HUDEP-2 (cell line): ENCODE measurements around the gene AKR1C3.
"Not testable (repeated sequence)": the region's sequence is repeated elsewhere in the genome, so short reads cannot be mapped to it uniquely, and the experiment has no call there.

Experiments used
- DNase-seq, 76 experiments: peaks; one replicate each; lab custom pipeline; 2025; ENCODE audit not compliant: unreplicated experiment in 76 of 76; lab: John Stamatoyannopoulos, UW

The AKR1C3 gene

DNA sequence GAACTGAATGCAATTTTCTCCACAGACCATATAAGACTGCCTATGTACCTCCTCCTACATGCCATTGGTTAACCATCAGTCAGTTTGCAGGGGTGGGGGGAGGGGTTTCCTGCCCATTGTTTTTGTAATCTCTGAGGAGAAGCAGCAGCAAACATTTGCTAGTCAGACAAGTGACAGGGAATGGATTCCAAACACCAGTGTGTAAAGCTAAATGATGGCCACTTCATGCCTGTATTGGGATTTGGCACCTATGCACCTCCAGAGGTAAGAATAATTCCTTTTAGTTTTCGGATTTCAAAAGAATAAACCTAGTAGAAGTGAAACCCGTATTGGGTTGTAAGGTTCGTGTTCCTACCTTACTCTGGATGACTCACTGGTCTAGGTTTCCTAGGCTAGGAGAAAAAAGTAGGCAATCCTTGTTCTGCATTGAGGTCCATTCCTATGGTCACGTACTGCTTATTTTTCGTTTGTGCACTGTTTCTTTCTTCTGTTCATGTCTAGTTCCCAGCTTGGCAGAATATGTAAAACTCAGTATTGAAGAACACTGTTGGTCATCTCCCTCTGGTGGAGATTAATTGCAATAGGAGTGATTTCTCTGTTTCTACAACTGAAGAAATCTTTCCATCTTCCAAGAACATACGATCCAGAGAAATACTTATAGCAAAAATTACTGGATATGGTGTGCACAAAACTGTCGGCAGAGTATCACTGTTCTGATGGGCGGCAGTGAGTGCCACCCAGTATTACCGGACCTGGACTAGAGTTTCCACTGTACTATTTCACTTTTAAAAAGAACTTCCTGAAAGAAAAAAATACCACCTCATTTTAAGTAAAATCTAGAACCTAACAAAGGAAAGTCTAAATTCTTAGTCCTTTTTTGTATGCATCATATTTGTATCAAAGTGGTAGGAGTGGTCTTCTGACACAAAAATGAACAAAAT, at the start of gene AKR1C3:
Gene AKR1C3, plus strand, starts transcription at position 150 of the 941 bp plus-strand sequence. Its CDS starts 31 bp downstream, at position 181.
- peak in 20 of 76 experiments; percentile 3 to 59 (median 12) for DNase-seq

DNA sequence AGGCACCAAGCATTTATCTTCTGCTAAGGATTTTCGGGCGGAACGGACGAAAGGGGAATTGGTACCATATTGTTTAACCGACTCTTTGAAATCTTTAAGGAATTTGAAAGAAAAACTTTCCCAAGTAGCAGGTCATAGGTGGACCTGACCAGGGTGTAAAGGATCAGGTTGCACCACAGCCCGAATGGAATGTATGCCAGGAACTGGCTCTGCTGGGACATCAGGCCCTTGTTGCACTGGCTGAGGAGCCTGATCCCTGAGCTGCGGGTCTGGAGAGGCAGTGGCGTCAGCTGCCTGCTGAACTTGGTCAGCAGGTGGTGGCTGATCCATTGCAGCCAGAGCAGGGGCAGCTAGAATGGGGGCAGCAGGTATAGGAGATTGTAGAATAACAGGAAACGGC, 49.1 kb upstream of the AKR1C3 start:
- no peak for DNase-seq

DNA sequence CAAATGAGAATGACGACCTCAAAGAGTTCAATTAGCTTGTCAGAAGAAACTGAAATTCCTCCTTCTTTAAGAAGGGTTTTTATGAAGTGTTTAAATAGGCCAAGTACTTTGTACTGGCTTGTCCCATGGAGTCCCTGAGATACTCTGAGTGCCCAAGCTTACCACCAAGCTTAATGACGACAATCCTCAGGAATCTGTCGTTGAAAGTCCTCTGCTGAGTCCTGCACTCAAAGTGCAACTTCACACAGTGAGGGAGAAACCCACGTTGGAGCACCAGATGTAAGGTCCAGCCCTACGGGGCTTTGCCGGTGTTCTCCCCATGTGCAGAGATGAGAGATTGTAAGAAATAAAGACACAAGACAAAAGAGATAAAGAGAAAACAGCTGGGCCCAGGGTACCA, 47.8 kb upstream of the AKR1C3 start:
- no peak for DNase-seq

DNA sequence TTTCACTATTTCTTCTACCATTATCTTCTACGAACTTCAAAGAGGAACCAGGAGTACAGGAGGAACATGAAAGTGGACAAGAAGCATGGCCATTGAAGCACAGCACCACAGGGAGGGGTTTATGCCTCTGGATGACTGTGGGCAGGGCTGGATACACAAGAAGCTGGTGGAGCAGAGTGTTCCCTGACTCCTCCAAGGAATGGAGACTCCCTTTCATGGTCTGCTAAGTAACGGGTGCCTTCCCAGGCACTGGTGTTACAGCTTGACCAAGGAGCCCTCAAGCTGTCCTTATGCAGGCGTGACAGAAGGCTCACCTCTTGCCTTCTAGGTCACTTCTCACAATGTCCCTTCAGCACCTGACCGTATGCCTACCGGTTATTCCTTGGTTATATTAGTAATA, 47.2 kb upstream of the AKR1C3 start:
- DNase-seq, result not testable (repeated sequence)

DNA sequence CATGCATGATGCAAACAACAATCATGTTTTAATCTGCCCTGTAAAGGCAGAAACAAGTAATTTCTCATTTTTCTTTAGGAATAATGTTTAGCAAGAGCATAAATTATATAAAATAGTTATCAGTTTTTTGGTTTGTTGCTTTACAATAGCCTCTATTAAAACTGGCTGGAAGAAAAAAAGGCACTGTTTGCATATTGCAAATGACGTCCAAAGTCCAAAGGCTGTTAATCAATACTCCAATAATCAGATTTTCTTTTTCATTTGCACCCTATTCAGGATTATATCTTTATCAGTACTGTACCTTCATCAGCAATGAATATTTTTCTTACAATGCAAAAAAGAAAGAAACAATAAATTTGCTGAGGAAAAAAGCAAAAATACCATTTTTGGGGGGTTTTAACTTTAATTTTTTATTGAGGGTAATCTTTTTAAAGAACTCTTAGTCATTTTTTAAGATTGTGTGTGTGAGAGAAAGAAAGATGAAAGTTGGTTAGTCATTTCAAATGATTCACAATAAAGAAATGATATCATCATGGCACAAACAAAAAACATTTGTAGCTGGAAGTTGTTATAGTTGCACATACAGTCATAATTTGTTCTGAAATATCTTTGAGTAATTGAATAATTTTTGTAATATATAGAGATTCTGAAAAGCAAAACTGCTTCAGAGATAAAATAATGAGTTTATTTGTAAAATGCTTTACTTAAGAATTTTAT, 46.1 kb upstream of the AKR1C3 start:
- no peak for DNase-seq

DNA sequence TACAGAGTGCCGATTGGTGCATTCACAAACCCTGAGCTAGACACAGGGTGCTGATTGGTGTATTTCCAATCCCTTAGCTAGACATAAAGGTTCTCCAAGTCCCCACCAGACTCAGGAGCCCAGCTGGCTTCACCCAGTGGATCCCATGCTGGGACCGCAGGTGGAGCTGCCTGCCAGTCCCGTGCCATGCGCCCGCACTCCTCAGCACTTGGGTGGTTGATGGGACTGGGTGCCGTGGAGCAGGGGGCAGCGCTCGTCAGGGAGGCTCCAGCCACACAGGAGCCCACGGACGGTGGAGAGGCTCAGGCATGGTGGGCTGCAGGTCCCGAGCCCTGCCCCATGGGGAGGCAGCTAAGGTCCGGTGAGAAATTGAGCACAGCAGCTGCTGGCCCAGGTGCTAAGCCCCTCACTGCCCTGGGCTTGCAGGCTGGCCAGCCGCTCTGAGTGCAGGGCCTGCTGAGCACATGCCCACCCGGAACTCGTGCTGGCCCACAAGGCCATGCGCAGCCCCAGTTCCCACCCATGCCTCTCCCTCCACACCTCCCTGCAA, 41.2 kb upstream of the AKR1C3 start:
- DNase-seq, result not testable (repeated sequence)

DNA sequence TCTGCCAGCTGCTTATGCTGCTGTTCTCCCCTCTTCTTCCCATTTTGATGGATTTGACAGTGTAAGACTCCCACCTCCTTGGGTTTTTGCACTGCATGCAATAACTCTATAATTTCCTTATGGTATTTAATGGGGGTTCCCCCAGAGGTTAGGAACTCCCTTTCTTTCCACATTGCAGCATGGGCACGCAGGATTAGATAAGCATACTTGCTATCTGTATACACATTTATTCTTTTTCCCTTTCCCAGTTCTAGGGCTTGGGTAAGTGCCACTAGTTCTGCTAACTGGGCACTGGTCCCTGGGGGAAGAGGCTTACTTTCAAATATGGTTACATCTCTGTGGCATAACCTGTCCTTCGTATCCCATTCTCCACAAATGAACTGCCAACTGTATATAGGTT, 39.4 kb upstream of the AKR1C3 start:
- peak in 26 of 76 experiments; percentile 1 to 62 (median 17) for DNase-seq

DNA sequence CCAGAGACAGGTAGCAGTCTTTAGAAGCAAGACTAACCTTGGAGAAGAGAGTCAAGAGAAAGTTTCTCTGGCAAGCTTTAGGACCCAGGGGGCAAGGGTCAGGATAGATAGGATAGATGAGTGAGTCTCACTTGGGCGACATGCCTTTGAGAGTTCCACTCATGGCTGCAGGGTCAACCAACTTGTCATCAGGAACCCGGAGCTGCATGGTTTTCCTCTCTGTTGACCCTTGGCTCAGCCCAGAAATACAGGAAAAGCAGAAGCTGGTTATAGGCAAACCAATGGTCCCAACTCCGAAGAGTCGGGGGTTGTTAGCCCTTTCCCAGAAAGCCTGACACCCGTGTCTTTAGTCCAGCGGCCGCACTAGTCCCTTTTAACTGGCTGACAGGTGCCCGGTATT, 34.9 kb upstream of the AKR1C3 start:
- DNase-seq, result not testable (repeated sequence)

DNA sequence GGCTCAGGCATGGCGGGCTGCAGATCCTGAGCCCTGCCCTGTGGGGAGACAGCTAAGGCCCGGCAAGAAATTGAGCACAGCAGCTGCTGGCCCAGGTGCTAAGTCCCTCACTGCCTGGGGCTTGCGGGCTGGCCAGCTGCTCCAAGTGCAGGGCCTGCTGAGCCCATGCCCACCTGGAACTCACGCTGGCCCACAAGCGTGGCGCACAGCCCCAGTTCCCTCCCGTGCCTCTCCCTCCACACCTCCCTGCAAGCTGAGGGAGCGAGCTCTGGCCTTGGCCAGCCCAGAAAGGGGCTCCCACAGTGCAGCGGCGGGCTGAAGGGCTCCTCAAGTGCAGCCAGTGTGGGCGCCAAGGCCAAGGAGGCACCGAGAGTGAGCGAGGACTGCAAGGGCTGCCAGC, 33.4 kb upstream of the AKR1C3 start:
- DNase-seq, result not testable (repeated sequence)

DNA sequence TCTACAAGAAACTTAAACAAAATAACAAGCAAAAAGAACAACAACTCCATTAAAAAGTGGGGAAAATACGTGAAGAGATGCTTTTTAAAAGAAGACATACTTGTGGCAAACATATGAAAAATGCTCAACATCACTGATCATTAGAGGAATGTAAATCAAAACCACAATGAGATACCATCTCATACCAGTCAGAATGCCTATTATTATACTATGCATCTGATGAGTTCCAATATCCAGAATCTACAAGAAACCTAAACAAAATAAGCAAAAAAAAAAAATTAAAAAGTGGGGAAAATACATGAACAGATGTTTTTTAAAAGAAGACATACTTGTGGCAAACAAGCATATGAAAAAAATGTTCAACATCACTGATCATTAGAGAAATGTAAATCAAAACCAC, 29.6 kb upstream of the AKR1C3 start:
- DNase-seq, result no peak

DNA sequence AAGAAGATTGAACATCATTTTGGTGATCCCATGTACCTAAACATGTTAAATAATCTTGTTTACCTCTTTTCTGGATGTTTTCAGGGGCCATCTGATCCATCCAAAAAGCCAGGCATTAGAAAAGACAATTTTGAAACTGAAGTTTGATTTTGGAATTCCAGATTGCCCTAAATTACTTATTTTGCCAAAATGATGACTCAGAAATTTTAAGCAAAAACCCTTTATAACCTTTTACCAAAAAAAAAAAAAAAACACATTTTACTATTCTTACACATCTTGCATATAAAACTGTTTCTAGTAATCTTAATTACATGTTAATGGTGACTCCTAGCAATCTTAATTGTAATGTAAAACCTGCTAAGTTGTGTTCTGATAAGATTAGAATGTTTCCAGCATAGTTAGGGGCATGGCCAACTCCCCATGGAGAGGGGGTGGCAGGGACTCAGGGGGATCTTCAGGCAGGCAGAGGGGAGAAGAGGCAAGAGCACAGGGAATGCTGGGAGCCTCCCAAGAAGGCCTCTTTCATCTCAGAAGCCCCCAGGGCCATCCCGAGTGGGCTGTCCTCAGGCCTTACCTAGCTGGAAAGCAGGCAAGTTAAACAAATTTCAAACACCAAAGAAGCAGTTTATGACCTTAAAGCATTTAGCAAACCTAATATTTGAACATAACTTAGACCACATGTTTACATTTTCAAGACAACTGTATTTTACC, 25.8 kb upstream of the AKR1C3 start:
- DNase-seq, result peak in 2 of 76 experiments; percentile 2 to 3

DNA sequence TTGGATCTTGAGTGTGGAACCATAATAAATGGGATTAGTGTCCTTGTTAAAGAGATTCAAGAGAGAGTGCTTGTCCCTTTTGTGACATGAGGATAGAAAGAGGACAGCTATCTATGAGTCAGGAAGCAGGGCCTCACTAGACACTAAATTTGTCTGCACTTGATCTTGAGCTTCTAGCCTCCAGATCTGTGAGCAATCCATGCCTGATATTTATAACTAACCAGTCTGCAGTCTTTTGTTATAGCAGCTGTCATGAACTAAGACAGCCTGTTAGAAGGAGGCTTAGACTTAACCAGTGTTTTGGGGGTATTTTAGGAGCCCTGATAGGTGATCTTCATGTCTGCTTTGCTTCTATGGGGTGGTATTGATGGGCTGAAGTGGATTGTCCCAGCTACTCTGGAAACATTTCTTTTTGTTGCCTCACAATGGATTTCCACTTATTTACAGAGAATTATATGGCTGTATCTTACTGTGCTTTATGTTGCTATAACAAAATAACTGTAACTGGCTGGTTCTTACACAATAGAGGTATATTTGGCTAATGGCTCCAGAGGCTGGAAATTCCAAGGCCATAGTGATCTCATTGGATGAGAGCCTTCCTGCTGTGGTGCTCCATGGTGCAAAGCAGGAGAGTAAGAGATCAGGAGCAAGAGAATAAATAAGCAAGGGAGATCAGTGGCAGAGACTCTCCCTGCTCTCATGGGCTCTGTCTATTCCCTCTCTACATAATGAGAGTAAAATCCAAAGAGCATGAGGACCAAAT, 23.4 kb upstream of the AKR1C3 start:
- DNase-seq, result peak in 2 of 76 experiments; percentile 9 to 40

DNA sequence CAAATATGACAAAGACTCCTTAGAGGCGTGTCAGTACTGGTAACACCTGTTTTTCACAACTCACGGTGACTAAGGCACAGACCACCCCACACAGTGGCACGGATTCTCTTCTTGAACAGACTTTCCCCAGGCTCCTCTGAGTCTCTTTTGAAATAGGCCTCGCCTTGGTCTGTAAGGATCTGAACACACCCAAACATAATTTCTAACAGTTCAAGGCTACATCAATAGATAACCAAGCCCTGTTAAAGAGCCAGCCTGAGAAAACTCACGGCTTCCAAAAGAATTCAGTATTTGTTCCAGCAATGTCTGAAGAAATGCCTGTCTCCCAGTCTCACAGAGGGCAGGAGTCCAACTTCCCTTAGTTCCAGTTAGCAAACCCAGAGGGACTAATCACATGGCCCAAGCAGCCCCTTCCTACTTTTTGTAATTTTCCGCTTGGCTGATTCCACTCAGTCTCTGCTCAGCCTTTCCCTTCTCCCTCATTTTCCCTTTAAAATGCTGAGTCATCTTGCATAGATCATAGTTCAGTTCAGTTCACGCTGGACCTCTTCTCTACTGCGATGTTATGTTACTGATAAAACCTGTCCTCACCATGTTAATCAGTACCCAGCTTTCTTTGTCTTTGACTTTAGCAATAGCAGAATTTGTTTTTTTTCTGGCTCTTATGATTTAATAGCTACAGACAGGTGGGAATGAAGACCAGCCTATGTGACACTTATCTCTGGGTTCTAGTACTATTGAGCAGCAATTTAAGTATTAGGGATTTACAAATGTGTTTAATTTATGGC, 22.6 kb upstream of the AKR1C3 start:
- peak in 47 of 76 experiments; percentile 3 to 79 (median 40) for DNase-seq

DNA sequence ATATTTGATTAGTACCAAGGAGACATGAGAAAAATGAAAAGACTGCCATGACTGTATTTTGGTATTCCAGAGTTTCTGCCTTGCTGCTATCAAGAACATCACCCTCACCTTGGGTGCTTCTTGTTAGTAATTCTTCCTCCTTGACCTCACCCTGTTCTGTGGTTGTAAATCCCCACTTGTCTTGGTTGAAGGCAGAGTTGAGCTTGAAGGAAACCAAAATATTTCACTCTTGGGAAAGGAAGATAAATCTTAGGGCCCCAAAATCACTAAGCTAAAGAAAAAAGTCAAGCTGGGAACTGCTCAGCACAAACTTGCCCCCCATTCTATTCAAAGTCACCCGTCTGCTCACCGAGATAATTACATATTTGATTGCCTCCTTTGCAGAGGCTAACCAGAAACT, 20.6 kb upstream of the AKR1C3 start:
- no peak for DNase-seq

DNA sequence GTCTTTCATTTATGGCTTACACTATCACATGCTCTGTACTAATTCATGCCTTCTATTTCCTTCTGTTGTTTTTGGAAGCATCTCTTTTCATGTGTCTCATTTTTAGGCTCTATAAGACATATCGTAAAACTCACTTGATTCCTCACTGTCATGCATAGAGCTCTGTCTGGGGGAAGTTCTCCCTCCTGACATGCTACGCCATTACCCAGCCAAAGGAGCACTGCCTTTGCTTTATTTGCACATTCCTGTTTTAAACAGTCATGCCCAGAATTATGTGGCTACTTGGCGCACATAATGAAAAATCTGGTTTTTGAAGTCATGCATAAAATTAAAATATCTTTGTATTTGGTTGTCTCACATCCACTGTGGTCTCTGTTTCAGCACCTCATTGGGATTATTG, 17.6 kb upstream of the AKR1C3 start:
- no peak for DNase-seq

DNA sequence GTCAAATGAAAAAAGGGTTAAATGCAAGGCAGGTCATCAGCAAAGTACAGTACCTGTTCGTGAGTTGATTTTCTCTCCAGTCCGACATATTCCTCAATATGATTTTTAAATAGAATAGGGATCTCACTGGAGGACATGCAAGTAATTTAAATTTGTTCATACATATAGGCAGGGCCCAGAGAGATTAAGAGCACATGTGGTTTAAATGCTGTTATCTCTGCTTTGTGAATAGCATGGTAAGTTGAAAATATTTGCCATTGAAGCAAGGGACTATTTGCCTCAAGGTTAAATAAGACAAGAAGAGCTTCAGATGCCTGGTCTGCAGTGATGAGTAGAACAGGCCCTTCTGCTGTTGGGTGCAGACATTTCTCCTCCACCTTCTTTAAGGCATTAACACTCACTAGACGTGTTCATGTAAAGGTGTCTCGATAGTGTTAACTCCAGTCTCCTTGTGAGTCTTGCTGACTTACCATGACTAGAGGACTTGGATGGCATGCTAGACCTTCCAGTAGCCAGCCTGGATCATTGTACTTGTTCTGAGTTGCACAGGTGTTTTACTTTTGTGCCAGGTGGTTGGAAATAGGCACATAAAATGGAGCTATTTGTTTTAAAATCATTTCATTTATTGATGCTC, 15.6 kb upstream of the AKR1C3 start:
- DNase-seq, result peak in 13 of 76 experiments; percentile 1 to 36 (median 10)

DNA sequence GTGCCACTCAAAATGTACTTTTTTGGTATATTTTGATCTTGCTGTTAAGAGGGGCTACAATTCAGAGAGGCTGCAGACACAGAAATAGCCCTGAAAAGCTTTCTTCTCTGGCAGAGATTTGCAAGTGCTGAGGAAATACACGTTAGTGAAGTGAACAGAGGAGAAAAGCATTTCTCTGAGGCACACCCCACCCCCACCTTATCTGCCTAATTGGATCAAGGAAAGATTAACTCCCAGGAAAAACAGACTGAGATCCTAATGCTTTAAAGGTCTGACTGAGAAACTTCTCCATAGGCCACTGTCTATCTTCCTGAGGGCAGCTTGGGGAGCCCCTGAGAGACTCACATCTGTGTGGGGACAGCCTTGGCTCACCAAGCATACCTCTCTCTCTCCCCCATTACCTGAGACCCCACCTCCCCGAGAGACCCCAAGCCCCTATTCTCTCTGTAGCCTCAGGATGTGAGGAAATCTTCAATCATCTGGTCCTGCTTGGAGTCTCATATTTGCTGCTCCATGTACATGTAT, 14.8 kb upstream of the AKR1C3 start:
- no peak for DNase-seq

DNA sequence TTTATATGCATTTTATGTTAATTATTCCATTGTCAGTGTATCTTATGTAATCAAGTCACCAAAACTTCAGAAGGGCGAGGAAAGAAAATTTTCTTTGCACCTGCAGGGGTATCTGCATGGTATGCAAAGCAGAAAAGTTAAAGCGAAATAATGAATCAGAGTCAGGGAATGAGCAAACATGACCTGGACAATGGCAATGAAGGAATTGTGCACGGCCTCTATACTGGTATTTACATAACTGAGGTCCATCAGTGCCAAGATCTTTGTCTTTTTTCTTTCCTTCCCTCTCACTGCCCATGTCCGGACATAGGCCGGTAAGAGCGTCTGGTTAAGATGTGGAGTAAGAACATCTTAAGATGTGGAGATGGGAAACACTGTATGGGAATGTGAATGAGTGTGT, 14.4 kb upstream of the AKR1C3 start:
- DNase-seq, result no peak
